IPS-15b (cell line): ENCODE measurements around the gene PLXNA2.

Experiments used
- H3K27me3 ChIP-seq: one replicate; pipeline ENCODE4 v1.6.1; 2013; ENCODE audit warnings: low read length; ENCODE audit not compliant: control insufficient read depth, insufficient read depth
- H3K36me3 ChIP-seq: one replicate; pipeline ENCODE4 v1.6.1; 2013; ENCODE audit warnings: low read length; ENCODE audit not compliant: control insufficient read depth, insufficient read depth
- H3K4me1 ChIP-seq: one replicate; pipeline ENCODE4 v1.6.1; 2013; ENCODE audit warnings: mild to moderate bottlenecking, low read length; ENCODE audit not compliant: control insufficient read depth, insufficient read depth
- H3K4me3 ChIP-seq: one replicate; pipeline ENCODE4 v1.5.1; 2013; ENCODE audit warnings: low read depth, low read length
- H3K9ac ChIP-seq: one replicate; pipeline ENCODE4 v1.6.1; 2013; ENCODE audit warnings: low read depth, mild to moderate bottlenecking, low read length
- H3K9me3 ChIP-seq: one replicate; pipeline ENCODE4 v1.6.1; 2013; ENCODE audit warnings: mild to moderate bottlenecking, low read length; ENCODE audit not compliant: control insufficient read depth, insufficient read depth

Gene PLXNA2

DNA sequence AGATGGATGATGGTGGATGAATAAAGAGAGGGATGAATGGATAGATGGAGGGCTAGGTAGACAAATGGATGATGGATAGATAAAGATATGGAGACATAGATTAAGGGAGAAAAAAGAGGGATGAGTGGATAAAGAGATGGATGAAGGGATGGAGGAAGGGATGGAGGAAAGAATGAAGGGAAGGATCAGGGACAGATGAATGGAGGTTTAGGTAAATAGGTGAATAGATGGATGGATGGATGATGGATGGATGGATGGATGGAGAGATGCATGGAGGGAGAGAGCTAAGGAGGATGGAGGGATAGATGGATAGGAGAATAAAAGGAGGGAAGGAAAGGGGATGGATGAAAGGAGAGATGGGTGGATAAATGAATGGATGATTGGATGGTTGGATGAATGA lies 28.8 kb downstream of the PLXNA2 start:
- no peak overlapping the region for H3K4me3 ChIP-seq
- H3K9me3 ChIP-seq, result no peaks in the 10 kb centered on the region
- H3K27me3 ChIP-seq, result no peaks in the 10 kb centered on the region
- H3K36me3 ChIP-seq, result no peaks in the 10 kb centered on the region
- no peak overlapping the region for H3K9ac ChIP-seq
- H3K4me1 ChIP-seq, result no peaks in the 10 kb centered on the region

DNA sequence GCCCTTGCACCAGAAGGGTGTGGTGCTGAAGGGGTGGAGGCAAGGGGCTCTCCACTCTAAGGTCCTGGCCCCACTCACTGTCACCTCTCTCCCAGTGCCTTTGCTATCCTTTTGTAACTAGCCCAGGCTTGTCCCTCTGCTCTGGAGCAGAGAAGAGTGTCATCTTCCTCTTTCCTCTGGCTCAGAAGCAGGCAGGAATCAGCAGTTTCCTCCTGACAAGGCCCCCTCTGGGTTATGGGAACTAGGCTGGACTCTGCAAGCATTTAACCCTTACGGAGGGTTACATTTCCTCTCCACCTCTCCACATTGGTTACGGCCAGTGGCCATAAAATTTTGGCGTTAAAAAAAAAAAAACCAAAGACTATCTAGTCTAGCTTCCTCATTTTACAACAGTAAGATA lies 30.4 kb downstream of the PLXNA2 start:
- no peaks in the 10 kb centered on the region for H3K4me1 ChIP-seq
- no peaks in the 10 kb centered on the region for H3K9me3 ChIP-seq
- H3K4me3 ChIP-seq, result no peak overlapping the region
- no peak overlapping the region for H3K9ac ChIP-seq
- no peaks in the 10 kb centered on the region for H3K36me3 ChIP-seq
- H3K27me3 ChIP-seq, result no peaks in the 10 kb centered on the region

DNA sequence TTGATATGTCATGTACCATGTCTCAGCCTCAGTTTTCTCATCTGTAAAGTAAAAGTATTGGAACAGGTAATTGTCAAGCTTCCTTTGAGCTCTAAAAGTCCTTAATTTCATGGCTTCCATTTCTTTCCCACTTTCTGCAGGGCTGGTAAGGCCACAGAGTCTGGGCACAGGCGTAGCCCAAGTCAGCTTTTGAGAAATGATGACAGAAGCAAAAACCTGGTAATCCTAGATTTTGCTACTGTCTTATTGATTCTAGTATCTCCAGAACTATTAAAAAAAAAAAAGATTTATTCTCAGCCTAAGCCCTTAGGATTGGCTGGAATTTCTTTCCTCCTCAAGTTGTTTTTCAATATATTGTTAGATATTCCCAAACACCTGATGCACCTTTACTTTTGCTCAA lies 31.3 kb downstream of the PLXNA2 start:
- H3K4me1 ChIP-seq, result no peaks in the 10 kb centered on the region
- H3K27me3 ChIP-seq, result no peaks in the 10 kb centered on the region
- H3K9ac ChIP-seq, result no peak overlapping the region
- no peaks in the 10 kb centered on the region for H3K9me3 ChIP-seq
- H3K36me3 ChIP-seq, result no peaks in the 10 kb centered on the region
- no peak overlapping the region for H3K4me3 ChIP-seq

DNA sequence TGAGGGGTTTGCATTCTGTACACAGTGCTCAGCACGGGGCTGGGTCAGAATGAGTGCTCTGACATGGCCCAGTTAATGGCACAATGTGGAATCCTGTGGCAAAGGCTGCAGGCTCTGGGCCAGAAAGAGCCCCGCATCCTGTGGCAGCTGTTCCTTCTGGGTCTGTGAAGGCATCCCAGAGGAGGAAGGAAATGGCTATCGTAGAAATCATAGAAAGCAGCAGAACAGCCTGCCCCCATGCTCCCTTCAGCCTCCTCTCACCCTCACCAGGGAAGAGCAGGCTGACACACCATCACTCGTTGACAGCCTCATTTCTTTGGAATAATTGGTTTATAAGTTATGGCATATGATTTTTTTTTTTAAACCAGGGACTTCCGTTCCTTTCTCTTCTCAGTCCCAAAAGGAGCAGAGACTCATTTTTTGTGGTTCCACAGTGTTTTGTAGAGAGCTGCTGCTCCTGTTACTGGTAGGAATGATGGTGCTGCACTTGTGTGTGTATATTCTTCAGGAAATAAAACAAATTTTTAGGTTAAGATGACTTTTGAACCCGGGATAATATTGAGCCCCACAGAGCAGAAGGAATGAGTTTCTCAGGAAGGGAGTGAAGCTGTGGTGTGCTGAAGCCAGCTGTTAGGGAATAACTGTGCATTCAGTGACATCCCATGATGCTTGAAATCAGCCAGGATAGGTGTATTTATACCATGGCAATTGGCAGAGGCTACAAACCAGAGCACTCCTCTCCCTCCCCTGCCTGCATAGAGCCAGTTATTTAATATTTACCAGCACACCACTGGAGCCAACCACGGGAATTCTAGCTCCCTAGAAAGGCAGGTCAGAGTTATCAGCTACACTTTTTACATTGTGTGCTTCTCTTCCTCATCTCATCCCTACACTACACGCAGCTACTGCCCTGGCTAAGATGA lies 32.0 kb downstream of the PLXNA2 start:
- Histone ChIP-seq H3K9ac (no peak overlapping the region), H3K9me3 (no peaks in the 10 kb centered on the region), H3K4me3 (no peak overlapping the region), H3K4me1 (no peaks in the 10 kb centered on the region), H3K36me3 (no peaks in the 10 kb centered on the region), H3K27me3 (no peaks in the 10 kb centered on the region)

DNA sequence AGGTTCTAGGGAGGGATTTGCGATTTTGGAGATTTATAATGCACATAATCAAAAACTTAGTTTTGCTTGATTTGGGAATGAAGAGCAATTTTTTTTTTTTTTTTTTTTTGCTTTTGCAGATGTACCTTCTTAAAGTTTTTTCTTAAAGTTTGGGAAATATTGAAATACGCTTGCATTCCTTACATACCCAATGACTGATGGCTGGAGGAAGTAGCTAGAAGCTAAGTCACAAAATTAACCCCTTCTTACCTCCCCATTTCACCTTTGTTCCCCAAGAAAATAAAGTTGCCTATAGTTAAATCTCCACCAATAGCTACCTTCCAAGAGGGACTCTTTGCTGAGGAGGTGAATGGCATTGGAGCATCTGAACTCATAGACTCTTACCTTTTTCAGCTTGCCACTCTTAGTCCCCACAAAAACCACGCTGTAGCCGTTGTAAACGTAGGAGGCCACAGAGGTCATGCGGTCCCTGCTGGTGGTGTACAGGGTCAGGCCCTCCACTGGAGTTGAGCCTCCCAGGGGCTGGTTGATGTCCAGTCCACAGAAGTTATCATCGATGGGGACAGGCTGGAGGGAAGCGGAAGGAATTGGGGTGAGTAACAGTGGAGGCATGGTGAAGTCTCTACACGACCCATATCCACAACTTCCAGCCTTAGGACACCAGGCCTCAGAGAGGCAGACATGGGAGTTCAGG lies 34.1 kb downstream of the PLXNA2 start:
- Histone ChIP-seq H3K27me3 (no peaks in the 10 kb centered on the region), H3K4me3 (no peak overlapping the region), H3K4me1 (no peaks in the 10 kb centered on the region), H3K9ac (no peak overlapping the region), H3K36me3 (no peaks in the 10 kb centered on the region), H3K9me3 (no peaks in the 10 kb centered on the region)

DNA sequence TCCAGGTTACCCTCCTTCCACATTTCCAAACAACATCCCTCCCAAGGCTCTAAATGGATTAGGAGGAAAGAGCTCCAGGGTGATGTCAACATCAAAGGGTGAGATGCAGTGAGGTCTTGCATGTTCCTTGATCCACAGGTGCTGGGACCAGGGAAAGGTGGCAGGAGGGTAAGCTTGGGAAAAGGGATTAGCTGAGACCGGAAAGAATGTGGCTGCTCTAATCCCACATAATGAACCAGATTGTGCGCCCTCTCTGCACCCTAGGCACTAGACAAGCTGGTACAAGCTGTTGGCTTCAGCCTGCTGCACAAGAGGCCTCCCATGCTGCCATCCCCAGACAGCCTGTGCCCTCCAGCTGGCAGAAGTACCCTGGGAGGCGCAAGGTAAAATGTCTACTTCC lies 34.9 kb downstream of the PLXNA2 start:
- H3K9ac ChIP-seq, result no peak overlapping the region

DNA sequence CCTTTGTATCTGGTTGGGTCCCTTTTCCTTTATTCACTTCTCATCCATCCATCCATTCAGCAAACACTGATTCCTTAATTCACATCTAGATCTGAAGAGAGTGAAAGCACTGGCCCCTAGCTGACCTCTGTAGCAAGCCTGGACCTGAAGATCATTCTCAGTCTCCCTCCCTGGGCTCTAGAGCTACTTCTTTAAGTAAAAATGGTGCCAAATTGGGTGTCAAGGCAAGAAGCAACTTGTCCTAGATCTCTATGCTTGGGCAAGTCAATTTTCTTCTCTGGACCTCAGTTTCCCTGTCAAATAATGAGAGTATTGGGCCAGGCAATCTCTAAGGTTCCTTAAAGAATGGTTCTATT lies 36.1 kb downstream of the PLXNA2 start:
- Histone ChIP-seq H3K9me3 (no peaks in the 10 kb centered on the region), H3K4me1 (no peaks in the 10 kb centered on the region), H3K27me3 (no peaks in the 10 kb centered on the region), H3K36me3 (no peaks in the 10 kb centered on the region), H3K9ac (no peak overlapping the region), H3K4me3 (no peak overlapping the region)

More for the DNA sequence above, 34.9 kb downstream of the PLXNA2 start:
- Histone ChIP-seq H3K9me3 (no peaks in the 10 kb centered on the region), H3K4me1 (no peaks in the 10 kb centered on the region), H3K36me3 (no peaks in the 10 kb centered on the region), H3K4me3 (no peak overlapping the region), H3K27me3 (no peaks in the 10 kb centered on the region)

DNA sequence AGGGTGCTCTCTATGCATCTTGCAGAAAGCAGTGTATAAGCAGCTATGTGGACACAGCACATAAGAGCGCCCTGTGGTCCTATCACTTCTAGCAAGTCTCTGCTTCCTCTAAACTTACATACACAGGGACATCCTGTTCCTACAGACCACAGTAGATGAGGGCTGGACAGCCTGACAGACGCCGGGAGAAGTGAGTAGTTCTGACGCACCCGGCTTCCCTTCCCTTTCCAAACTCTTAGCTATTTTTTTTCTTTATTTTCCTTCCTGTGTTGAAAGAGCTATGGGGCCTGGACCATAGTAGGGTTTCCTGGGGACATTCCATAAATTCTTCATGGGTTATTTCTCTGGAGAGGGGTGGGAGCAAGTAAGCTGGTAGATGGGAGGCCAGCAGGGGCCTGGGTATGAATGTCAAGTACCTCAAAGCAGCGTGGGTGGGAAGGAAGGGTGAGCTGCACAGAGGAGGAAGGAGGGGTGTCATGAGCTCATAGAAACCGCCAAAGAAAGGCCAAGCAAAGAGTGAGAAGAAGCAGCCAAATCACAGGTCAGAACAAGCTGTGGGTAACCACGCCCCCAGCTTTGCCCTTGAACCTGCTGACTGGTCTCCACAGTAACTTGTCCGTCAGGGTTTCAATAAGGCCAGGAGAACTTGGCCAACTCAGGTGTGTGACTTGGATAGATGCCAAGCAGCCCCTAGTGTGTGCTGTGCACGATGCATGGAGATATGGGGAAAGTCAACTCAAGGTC lies 36.6 kb downstream of the PLXNA2 start:
- H3K9me3 ChIP-seq, result no peaks in the 10 kb centered on the region
- peaks cover 1% of the 10 kb centered on the region for H3K4me1 ChIP-seq
- H3K4me3 ChIP-seq, result no peak overlapping the region
- H3K27me3 ChIP-seq, result no peaks in the 10 kb centered on the region
- H3K9ac ChIP-seq, result no peak overlapping the region
- no peaks in the 10 kb centered on the region for H3K36me3 ChIP-seq

DNA sequence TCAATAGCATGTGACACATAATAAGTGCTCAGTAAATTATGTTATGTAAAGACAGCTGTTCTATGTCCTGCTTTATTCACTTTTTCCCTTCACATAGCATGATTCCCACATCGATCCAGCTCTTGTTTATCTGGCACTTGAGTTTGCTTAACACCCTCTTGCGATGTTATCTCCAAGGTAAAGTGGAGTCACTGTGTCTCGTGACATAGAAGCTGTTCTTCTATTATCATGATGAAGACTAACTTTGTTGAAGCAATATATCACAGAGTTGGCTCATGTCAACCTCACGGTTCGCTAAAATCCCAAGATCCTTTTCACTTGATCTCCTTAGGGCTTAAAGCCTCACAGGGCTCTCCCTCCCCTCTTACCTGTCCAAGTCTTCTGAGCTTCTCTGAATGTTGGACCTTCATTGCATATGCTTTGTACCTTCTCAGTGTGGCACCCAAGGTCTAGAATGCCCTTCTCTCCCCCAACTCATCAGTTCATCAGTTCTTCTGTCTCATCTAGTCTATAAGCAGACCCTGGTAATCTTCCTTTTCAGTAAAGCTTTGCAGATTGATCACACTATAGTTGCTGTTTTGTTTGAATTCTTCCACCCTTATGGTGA lies 38.0 kb downstream of the PLXNA2 start:
- Histone ChIP-seq H3K9me3 (no peaks in the 10 kb centered on the region), H3K27me3 (no peaks in the 10 kb centered on the region), H3K36me3 (no peaks in the 10 kb centered on the region), H3K4me1 (peaks cover 5% of the 10 kb centered on the region), H3K9ac (no peak overlapping the region), H3K4me3 (no peak overlapping the region)

DNA sequence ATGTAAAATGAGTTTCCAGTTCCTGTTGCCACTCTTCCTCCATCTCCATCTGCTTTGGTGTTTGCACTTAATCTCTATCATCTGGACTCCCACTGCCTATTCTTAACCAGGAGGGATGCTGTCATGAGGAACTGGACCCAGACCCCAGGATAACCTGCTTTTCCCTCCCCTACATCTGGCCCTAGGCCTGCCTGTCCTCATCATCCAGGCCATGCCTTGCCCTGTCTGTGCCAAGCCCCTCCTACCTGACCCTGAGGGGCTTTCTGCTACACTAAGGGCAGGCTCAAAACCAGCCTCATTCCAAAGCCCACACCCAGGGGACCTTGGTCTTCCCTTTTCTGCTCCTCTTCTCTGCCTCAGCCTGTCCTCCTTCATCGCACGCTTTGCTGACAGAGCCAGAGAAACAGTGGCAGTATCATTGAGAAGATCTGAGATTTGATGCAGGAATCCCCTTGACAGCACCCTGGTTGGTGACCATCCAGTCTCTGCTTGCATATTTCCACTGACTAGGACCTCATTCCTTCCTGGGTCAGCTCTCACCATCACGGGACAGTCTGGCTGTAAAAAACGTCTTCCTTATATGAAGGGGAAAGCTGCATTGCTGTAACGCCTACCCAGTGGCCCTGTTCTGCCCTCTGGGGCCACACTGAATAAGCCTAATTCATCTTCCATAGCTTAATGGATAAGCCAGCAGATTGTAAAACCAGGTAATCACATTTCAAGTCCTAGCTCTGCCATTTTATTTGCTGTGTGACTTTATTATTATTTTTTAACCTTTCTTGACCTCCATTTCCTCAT lies 38.8 kb downstream of the PLXNA2 start:
- Histone ChIP-seq H3K36me3 (no peaks in the 10 kb centered on the region), H3K27me3 (no peaks in the 10 kb centered on the region), H3K9me3 (no peaks in the 10 kb centered on the region), H3K9ac (no peak overlapping the region), H3K4me1 (peaks cover 5% of the 10 kb centered on the region), H3K4me3 (no peak overlapping the region)

DNA sequence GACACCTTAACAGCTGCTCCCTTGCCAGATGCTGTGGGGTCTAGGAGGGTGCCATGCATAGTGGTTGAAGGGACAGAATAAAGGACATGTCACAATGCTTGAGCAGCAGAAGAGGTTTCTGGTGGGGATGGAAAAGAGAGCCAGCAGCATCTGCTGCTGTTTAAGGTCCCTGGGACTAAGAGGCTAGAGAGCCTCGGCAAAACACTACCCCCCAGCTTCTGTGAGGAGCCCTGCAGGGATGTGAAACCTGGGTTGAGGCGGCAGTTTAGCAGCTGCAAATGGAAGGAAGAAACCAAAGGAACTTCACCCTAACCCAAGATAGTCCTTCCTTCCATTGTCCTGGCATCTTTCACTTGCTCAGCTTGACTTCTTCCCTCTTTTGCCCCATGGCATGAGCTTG lies 39.4 kb downstream of the PLXNA2 start:
- H3K4me1 ChIP-seq, result peaks cover 5% of the 10 kb centered on the region
- H3K27me3 ChIP-seq, result no peaks in the 10 kb centered on the region
- no peak overlapping the region for H3K9ac ChIP-seq
- no peaks in the 10 kb centered on the region for H3K9me3 ChIP-seq
- H3K4me3 ChIP-seq, result no peak overlapping the region
- H3K36me3 ChIP-seq, result no peaks in the 10 kb centered on the region
